HG02763 (cell line): ENCODE results near the gene PRR23A.

Experiments
- ATAC-seq: cut with Tn5 transposase; IDR thresholded peaks from one replicate; pipeline ENCODE4 v1.9.1; 2021; ENCODE audit warnings: mild to moderate bottlenecking, moderate library complexity; ENCODE audit not compliant: unreplicated experiment

The PRR23A gene

GRCh38 chr3:138974462-138974861 lies 31.6 kb downstream of the PRR23A start:
- ATAC-seq, result no peak

- no peak for ATAC-seq
Observed at GRCh38 chr3:138972941-138973340, 33.1 kb downstream of the PRR23A start.

DNA sequence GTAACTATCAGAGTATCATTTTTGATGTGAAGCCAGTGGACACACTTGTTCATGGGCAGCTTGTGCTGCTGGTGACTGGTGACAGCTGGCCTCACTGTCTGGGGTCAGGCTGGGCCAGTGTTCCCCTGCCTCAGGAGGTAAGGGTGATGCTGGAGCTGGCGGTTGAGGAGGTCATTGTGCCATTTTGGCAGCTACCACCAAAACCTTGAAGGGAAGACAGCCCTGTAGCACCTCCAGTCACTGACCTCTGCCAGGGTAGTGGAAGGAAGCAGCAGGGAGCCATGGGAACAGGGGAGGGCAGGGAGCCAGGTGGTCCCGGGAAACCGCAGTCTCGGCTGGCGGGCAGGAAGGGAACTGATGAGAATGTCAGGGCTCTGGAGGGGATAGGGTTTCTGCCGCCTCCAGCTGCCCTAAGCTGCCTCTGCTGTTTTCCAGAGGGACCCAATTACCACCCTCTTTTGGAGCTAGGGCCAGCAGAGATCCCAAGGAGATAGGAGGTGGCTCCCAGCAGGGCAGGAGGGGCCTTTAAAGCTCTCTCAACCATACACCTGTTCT lies 34.2 kb downstream of the PRR23A start:
- ATAC-seq, result no peak

DNA sequence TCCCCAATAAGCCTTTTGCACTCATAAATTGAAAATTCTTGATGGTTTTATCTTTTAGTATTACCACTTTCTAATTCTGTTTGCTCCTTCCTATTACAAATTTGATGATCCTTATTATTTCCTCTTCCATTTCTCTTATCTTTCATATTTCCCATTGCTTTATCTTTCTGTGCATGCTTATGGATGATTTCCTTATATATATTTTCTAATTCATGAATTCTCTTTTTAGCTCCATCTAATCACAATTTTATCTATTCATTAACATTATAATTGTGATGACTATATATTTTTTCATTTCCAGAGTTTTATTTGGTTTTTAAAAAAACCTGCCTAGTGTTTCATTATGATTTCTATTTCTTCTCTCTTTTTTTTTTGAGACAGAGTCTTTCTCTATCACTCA lies 41.1 kb downstream of the PRR23A start:
- no peak for ATAC-seq

- no peak for ATAC-seq
Observed at GRCh38 chr3:138964264-138964663, 41.8 kb downstream of the PRR23A start.

DNA sequence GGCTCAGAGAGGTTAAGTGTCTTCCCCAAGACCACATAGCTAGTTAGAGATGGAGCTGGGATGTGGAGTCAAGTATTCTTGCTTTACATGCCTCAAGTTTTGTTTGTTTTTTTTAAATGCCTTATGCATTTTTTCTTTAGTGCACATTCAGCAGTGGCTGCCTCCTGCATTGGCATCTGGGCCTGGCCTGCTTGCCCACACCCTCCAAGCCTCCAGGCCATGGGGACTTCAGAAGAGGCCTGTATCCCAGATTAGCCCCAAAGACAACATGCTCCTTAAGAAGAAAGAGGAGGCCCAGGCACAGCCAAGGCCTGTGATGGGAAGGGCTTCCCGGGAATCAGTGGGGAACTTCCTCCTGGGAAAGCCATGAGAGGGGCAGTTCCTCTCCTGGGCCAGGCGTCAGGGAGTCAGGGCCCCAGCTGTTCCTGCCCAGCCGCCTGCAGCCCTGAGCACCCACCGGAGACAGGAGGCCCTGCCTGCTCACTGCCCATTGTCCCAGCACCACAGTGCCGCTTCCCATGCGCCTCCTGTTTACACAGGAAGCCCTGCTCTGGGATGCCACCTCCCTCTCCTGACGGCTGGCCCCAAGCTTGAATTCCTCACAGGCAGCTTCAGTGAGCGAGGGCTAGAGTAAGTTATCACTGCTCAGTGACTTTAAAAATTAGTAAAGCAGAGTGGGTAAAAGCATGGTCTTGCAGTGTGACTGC lies 43.1 kb downstream of the PRR23A start:
- ATAC-seq, result no peak

DNA sequence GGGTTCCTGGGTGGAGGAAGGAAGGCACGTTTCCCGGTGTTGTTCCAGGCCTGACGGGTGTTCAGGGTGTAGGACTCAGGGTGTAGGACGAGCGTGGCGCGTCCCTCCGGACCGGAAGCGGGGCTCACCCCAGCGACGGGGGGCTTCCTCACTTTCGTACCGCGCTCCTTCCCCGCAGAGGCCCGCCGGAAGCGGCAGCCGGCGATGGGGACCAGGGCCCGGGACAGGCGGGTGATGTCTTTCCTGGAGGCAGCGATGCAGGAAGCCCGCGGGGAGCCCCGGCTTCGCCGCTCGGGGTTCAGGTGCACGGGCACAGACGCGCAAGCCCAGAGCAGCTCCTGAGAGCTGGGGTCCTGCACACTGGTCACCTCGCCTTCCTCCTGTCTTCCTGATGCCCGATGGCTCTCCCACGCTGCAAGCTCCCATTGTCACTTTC lies 45.6 kb downstream of the PRR23A start:
- no peak for ATAC-seq
